OCI-LY7 (cell line): ENCODE measurements around the gene PLA2G3. TPM values are rescaled to one million over a fixed set of nuclear protein-coding genes. Genes with fewer than 3 reads are reported as not detected.

Experiments used
- BruUV-seq: library from RNA; stranded (reverse); fragments of 400-500 nt; replicated peaks from 2 replicates; lab custom pipeline; 2021; lab: Mats Ljungman, UMichigan
- CTCF ChIA-PET: fragments of 300-600 bp; sonication (Branson Sonifier 250); formaldehyde crosslinking; loops from one replicate; lab custom pipeline; 2022; ENCODE audit warnings: antibody characterized with exemption; ENCODE audit not compliant: unreplicated experiment; lab: Charles Lee
- POLR2A ChIA-PET: fragments of 300-600 bp; sonication (Branson Sonifier 250); formaldehyde crosslinking; loops from one replicate; lab custom pipeline; 2022; ENCODE audit warnings: antibody characterized with exemption; lab: Charles Lee
- DNase-seq: peaks from one replicate; pipeline ENCODE4 v3.0.0-alpha.2; 2015; ENCODE audit warnings: low spot score
- H2AFZ ChIP-seq: fragments of 200-600 bp; sonication (generic), shearing (Covaris generic); 2 replicates; pipeline ENCODE4 v1.6.1; 2014; ENCODE audit warnings: mild to moderate bottlenecking, antibody characterized with exemption, low read length, moderate library complexity
- H3K27ac ChIP-seq: fragments of 200-600 bp; sonication (generic); 2 replicates; pipeline ENCODE4 v1.5.1; 2014; ENCODE audit warnings: mixed run types, low read depth, mild to moderate bottlenecking, moderate library complexity, low read length, inconsistent platforms; ENCODE audit not compliant: poor library complexity, severe bottlenecking
- H3K36me3 ChIP-seq: fragments of 200-600 bp; sonication (generic); 2 replicates; pipeline ENCODE4 v1.6.1; 2014; ENCODE audit warnings: mild to moderate bottlenecking, antibody characterized with exemption, low read length, moderate library complexity, mixed read lengths; ENCODE audit not compliant: insufficient read depth
- H3K4me1 ChIP-seq: fragments of 200-600 bp; sonication (generic); 2 replicates; pipeline ENCODE4 v1.5.1; 2014; ENCODE audit warnings: mild to moderate bottlenecking, low read length; ENCODE audit not compliant: insufficient read depth, poor library complexity, severe bottlenecking
- H3K4me2 ChIP-seq: fragments of 200-600 bp; sonication (generic); 2 replicates; pipeline ENCODE4 v1.6.1; 2014; ENCODE audit warnings: mild to moderate bottlenecking, low read length
- H3K4me3 ChIP-seq: fragments of 200-600 bp; sonication (generic); 2 replicates; pipeline ENCODE4 v1.5.1; 2014; ENCODE audit warnings: mild to moderate bottlenecking, low read depth, low read length; ENCODE audit not compliant: poor library complexity, severe bottlenecking
- H3K79me2 ChIP-seq: fragments of 200-600 bp; sonication (generic); 2 replicates; pipeline ENCODE4 v1.6.1; 2016; ENCODE audit warnings: low read depth, mild to moderate bottlenecking, low read length, moderate library complexity, mixed read lengths; ENCODE audit not compliant: insufficient read depth
- H3K9me2 ChIP-seq: fragments of 200-600 bp; sonication (generic); 2 replicates; pipeline ENCODE4 v1.6.1; 2016; ENCODE audit warnings: mild to moderate bottlenecking, low read length, mixed read lengths; ENCODE audit not compliant: insufficient read depth
- H3K9me3 ChIP-seq: fragments of 200-600 bp; sonication (generic); 2 replicates; pipeline ENCODE4 v1.6.1; 2014; ENCODE audit warnings: mild to moderate bottlenecking, mixed run types, low read length, mixed read lengths
- H4K20me1 ChIP-seq: fragments of 200-600 bp; sonication (generic); 2 replicates; pipeline ENCODE4 v1.6.1; 2014; ENCODE audit warnings: mild to moderate bottlenecking, antibody characterized with exemption, low read length, moderate library complexity, mixed read lengths; ENCODE audit not compliant: insufficient read depth
- CTCF ChIP-seq: fragments of 200-600 bp; sonication (generic); conservative IDR thresholded peaks from 2 replicates; pipeline ENCODE4 v1.5.1; 2014; ENCODE audit warnings: mild to moderate bottlenecking, antibody characterized with exemption, low read length, moderate library complexity, mixed read lengths
- EZH2phosphoT487 ChIP-seq: fragments of 200-600 bp; sonication (generic); IDR thresholded peaks from 2 replicates; pipeline ENCODE4 v1.6.1; 2018; ENCODE audit warnings: low read depth, borderline replicate concordance, mild to moderate bottlenecking, mixed run types, antibody characterized with exemption, low read length, moderate library complexity, mixed read lengths
- intact Hi-C: fragments of 100-400 bp; cut with micrococcal nuclease; formaldehyde crosslinking; loops from one replicate; pipeline ENCODE4 v1.10.0; 2022; ENCODE audit not compliant: unreplicated experiment
- total RNA-seq, 2 experiments: library from RNA; depleted of rRNA in 1 of 2; stranded (reverse); fragments of >200 nt in 1 of 2; shearing (Covaris generic) in 1 of 2; gene quantifications; 2 replicates each; pipeline ENCODE4 v1.2.3, GENCODE V29; 2014 to 2022

Gene PLA2G3
- total RNA-seq, 2 experiments from 2014 or later, result not detected

DNA sequence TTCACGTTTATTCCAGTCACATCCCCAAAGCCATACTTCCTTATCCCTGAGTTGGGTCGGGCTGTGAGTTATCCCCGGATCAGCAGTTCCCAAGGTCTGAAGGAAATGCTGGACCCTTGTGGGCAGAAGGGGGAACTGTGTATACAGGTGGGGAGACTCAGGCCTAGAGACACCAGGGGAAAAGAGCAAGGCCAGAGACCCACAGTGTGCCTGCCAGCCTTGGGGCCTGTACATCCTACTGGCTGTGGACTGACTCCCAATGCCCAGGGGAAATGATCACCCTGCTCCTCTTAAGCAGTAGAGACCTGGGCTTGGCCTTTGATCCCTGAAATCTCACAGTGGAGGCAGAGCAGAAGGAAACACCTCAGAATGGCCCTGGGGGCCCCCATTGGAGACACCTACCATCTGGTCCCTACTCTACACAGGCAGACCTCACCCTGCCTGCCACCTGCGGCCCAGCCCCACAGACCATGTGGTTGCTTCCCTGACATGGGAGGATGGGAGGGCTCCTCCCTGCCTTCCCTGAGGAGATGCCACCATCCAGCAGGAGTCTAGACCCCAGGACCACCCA lies 34.2 kb downstream of the PLA2G3 start:
- no peaks in the 10 kb centered on the region for H4K20me1 ChIP-seq
- no peaks in the 10 kb centered on the region for H3K9me2 ChIP-seq
- no peak overlapping the region for H2AFZ ChIP-seq
- no TSS peak for BruUV-seq
- no peaks in the 10 kb centered on the region for H3K9me3 ChIP-seq
- peaks cover 5% of the 10 kb centered on the region for H3K4me1 ChIP-seq
- no peak overlapping the region for H3K4me2 ChIP-seq
- intact Hi-C loops, result loop anchor here (5.0 kb wide), 1 partner anchor 41 kb away; no protein-coding TSS in a partner anchor
- H3K4me3 ChIP-seq, result no peak overlapping the region
- H3K27ac ChIP-seq, result no peak overlapping the region
- ChIA-PET POLR2A (no interaction called here), CTCF (no interaction called here)
- TF ChIP-seq CTCF, result no peak
- TF ChIP-seq EZH2phosphoT487, result no peak
- H3K36me3 ChIP-seq, result no peaks in the 10 kb centered on the region
- no peak for DNase-seq
- H3K79me2 ChIP-seq, result no peaks in the 10 kb centered on the region

GRCh38 chr22:31105282-31105929 lies 34.9 kb downstream of the PLA2G3 start:
- intact Hi-C loops, result loop anchor here (5.0 kb wide), 1 partner anchor 42 kb away; no protein-coding TSS in a partner anchor
- Histone ChIP-seq H3K27ac (no peak overlapping the region), H3K9me2 (no peaks in the 10 kb centered on the region), H3K4me2 (no peak overlapping the region), H2AFZ (no peak overlapping the region), H3K36me3 (no peaks in the 10 kb centered on the region), H3K79me2 (no peaks in the 10 kb centered on the region), H4K20me1 (no peaks in the 10 kb centered on the region), H3K4me3 (no peak overlapping the region), H3K9me3 (no peaks in the 10 kb centered on the region), H3K4me1 (peaks cover 5% of the 10 kb centered on the region)
- no TSS peak for BruUV-seq
- POLR2A ChIA-PET, result no interaction called here
- TF ChIP-seq EZH2phosphoT487 (no peak), CTCF (no peak)
- CTCF ChIA-PET, result no interaction called here
- no peak for DNase-seq

DNA sequence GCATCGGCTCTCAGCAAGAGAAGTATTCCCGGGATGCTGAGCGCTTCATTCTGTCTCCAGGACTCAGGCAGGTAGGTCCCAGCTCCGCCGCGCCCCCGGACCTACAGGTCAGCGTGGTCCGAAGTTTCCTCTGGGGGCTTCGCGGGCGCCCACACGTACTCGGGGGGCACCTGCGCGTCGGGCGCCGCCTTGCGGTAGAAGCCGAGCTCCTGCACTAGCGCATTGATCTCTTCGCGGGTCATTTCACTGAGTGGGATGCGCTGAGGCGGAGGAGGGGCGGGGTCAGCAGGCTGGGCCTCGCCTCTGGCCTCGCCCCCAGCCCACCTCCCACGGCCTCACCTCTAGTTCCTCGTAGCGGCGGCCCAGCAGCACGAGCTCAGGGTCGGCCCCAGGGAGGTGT lies 35.4 kb downstream of the PLA2G3 start:
- POLR2A ChIA-PET, result no interaction called here
- Histone ChIP-seq H4K20me1 (no peaks in the 10 kb centered on the region), H3K27ac (no peak overlapping the region), H3K79me2 (no peaks in the 10 kb centered on the region), H3K9me2 (no peaks in the 10 kb centered on the region), H3K36me3 (no peaks in the 10 kb centered on the region), H3K4me2 (no peak overlapping the region), H3K9me3 (no peaks in the 10 kb centered on the region), H3K4me1 (peaks cover 5% of the 10 kb centered on the region), H3K4me3 (no peak overlapping the region), H2AFZ (no peak overlapping the region)
- TF ChIP-seq EZH2phosphoT487, result no peak
- TF ChIP-seq CTCF, result no peak
- intact Hi-C loops, result loop anchor here (5.0 kb wide), 1 partner anchor 42 kb away; no protein-coding TSS in a partner anchor
- no TSS peak for BruUV-seq
- DNase-seq, result no peak
- CTCF ChIA-PET, result no interaction called here
